Suprapubic skin (tissue), 4 donors: ENCODE data around the gene CAPN5. TPM values are rescaled to one million over a fixed set of nuclear protein-coding genes. Genes with fewer than 3 reads are reported as not detected.

ENCODE experiments used
- DNase-seq, 2 donors: peaks; one replicate each; pipeline ENCODE4 v3.0.0-alpha.2; 2019; ENCODE audit warnings: low spot score in 2 of 2
- H3K27ac ChIP-seq: fragments of 200-600 bp; sonication (generic); one replicate; pipeline ENCODE4 v1.5.1; 2019
- H3K27me3 ChIP-seq: fragments of 200-600 bp; sonication (generic); one replicate; pipeline ENCODE4 v1.5.1; 2019
- H3K36me3 ChIP-seq: fragments of 200-600 bp; sonication (generic); one replicate; pipeline ENCODE4 v1.5.1; 2019
- H3K4me1 ChIP-seq: fragments of 200-600 bp; sonication (generic); one replicate; pipeline ENCODE4 v1.5.1; 2019
- H3K4me3 ChIP-seq: fragments of 200-600 bp; sonication (generic); one replicate; pipeline ENCODE4 v1.5.1; 2019; ENCODE audit warnings: mild to moderate bottlenecking
- H3K9me3 ChIP-seq: fragments of 200-600 bp; sonication (generic); one replicate; pipeline ENCODE4 v1.5.1; 2019
- CTCF ChIP-seq, 2 donors: fragments of 200-600 bp in 1 of 2; fragments of 450-650 bp in 1 of 2; sonication (generic) in 1 of 2; IDR thresholded peaks; one replicate each; pipeline ENCODE4 v1.5.1; 2016 to 2019; ENCODE audit warnings: antibody characterized with exemption in 2 of 2, mild to moderate bottlenecking in 1 of 2, moderate library complexity in 1 of 2
- EP300 ChIP-seq: sonication (generic); formaldehyde crosslinking; IDR thresholded peaks from one replicate; pipeline ENCODE4 v1.6.1; 2017; ENCODE audit warnings: antibody characterized with exemption
- POLR2A ChIP-seq, 2 donors: fragments of 450-650 bp; IDR thresholded peaks; one replicate each; pipeline ENCODE4 v1.6.1; 2017; ENCODE audit warnings: antibody characterized with exemption in 2 of 2, mild to moderate bottlenecking in 2 of 2, moderate library complexity in 2 of 2
- POLR2AphosphoS5 ChIP-seq, 3 donors: sonication (generic); formaldehyde crosslinking; IDR thresholded peaks; one replicate each; pipeline ENCODE4 v1.6.1; 2017; ENCODE audit warnings: antibody characterized with exemption in 3 of 3
- WGBS: methylation state at CpG from one replicate; pipeline ENCODE4 v1.1.5; 2018; 5-methylcytosine and 5-hydroxymethylcytosine counted together
- total RNA-seq, 4 donors: library from RNA; depleted of rRNA; stranded (reverse); fragments of >200 nt; gene quantifications; one replicate each; pipeline ENCODE4 v1.1.0, GENCODE V29; 2016

Gene CAPN5
- total RNA-seq, 4 donors from 2014 or later = 0.87 to 2.0 (median 1.1) TPM

- peak; percentile 46 to 47 for DNase-seq
- WGBS = 92% methylated on average over 6 of the region's 8 CpGs
These were observed 3.3 kb downstream of the CAPN5 start for GRCh38 chr11:77069969-77070582.

GRCh38 chr11:77071077-77071476 lies 4.3 kb downstream of the CAPN5 start:
- no peak overlapping the region for H3K4me3 ChIP-seq
- H3K27me3 ChIP-seq = no peaks in the 10 kb centered on the region
- peaks cover 48% of the 10 kb centered on the region for H3K4me1 ChIP-seq
- WGBS = 87% methylated on average over 6 of the region's 7 CpGs
- no peaks in the 10 kb centered on the region for H3K9me3 ChIP-seq
- peak; percentile 43 to 67 for DNase-seq
- H3K27ac ChIP-seq = no peak overlapping the region
- no peak for TF ChIP-seq POLR2A (IDR thresholded peaks at IDR 0.05)
- TF ChIP-seq POLR2AphosphoS5 (IDR thresholded peaks at IDR 0.05) = no peak
- TF ChIP-seq EP300 = no peak
- TF ChIP-seq CTCF (IDR thresholded peaks at IDR 0.05) = no peak
- no peaks in the 10 kb centered on the region for H3K36me3 ChIP-seq

More at GRCh38 chr11:77069969-77070582, 3.3 kb downstream of the CAPN5 start:
- Histone ChIP-seq H3K36me3 (no peaks in the 10 kb centered on the region), H3K4me1 (peaks cover 54% of the 10 kb centered on the region), H3K9me3 (no peaks in the 10 kb centered on the region), H3K4me3 (no peak overlapping the region), H3K27ac (no peak overlapping the region), H3K27me3 (no peaks in the 10 kb centered on the region)
- TF ChIP-seq POLR2A (IDR thresholded peaks at IDR 0.05) = no peak
- no peak for TF ChIP-seq CTCF (IDR thresholded peaks at IDR 0.05)
- no peak for TF ChIP-seq POLR2AphosphoS5 (IDR thresholded peaks at IDR 0.05)
- TF ChIP-seq EP300 = no peak

GRCh38 chr11:77071671-77072605 lies 5.2 kb downstream of the CAPN5 start:
- 79% methylated on average over 15 of the region's 15 CpGs for WGBS
- Histone ChIP-seq H3K4me1 (peaks cover 45% of the 10 kb centered on the region), H3K9me3 (no peaks in the 10 kb centered on the region), H3K27ac (peak overlapping the region; percentile 86), H3K4me3 (no peak overlapping the region), H3K27me3 (no peaks in the 10 kb centered on the region), H3K36me3 (no peaks in the 10 kb centered on the region)
- DNase-seq = peak; percentile 49 to 78
- TF ChIP-seq CTCF (IDR thresholded peaks at IDR 0.05) (no peak), POLR2A (IDR thresholded peaks at IDR 0.05) (no peak), EP300 (no peak), POLR2AphosphoS5 (IDR thresholded peaks at IDR 0.05) (no peak)

- Histone ChIP-seq H3K36me3 (no peaks in the 10 kb centered on the region), H3K4me3 (no peak overlapping the region), H3K9me3 (no peaks in the 10 kb centered on the region), H3K27ac (peak overlapping the region; percentile 86), H3K4me1 (peaks cover 36% of the 10 kb centered on the region), H3K27me3 (no peaks in the 10 kb centered on the region)
- no peak for TF ChIP-seq EP300
- no peak for TF ChIP-seq POLR2A (IDR thresholded peaks at IDR 0.05)
- TF ChIP-seq POLR2AphosphoS5 (IDR thresholded peaks at IDR 0.05) = no peak
- no peak for TF ChIP-seq CTCF (IDR thresholded peaks at IDR 0.05)
- 67% methylated on average over 6 of the region's 8 CpGs for WGBS
- no peak for DNase-seq
These were observed 6.1 kb downstream of the CAPN5 start for GRCh38 chr11:77072851-77073327.
